Liver (tissue), 9 donors: ENCODE data around the gene C14orf132. TPM values are rescaled to one million over a fixed set of nuclear protein-coding genes. Genes with fewer than 3 reads are reported as not detected.

Experiments
- DNase-seq: peaks from one replicate; pipeline ENCODE4 v3.0.0-alpha.2; 2017; ENCODE audit warnings: low spot score
- H3K27ac ChIP-seq, 2 donors: one replicate each; pipeline ENCODE4 v1.7.0; 2013; ENCODE audit warnings: inconsistent platforms in 2 of 2, low read length in 2 of 2, control low read depth in 1 of 2, low read depth in 1 of 2, mild to moderate bottlenecking in 1 of 2
- H3K27me3 ChIP-seq, 4 donors: one replicate each; pipeline versions ENCODE4 v1.6.1 to v1.7.0; 2013; ENCODE audit warnings: low read length in 3 of 4, inconsistent platforms in 1 of 4, mild to moderate bottlenecking in 1 of 4, moderate library complexity in 1 of 4; ENCODE audit not compliant: control insufficient read depth in 4 of 4, insufficient read depth in 4 of 4
- H3K36me3 ChIP-seq, 4 donors: one replicate each; pipeline versions ENCODE4 v1.6.1 to v1.7.0; 2013; ENCODE audit warnings: low read length in 3 of 4, mild to moderate bottlenecking in 3 of 4, low read depth in 1 of 4, moderate library complexity in 1 of 4; ENCODE audit not compliant: control insufficient read depth in 4 of 4, insufficient read depth in 3 of 4
- H3K4me1 ChIP-seq, 4 donors: one replicate each; pipeline versions ENCODE4 v1.6.1 to v1.7.0; 2013; ENCODE audit warnings: low read length in 3 of 4, mild to moderate bottlenecking in 3 of 4, moderate library complexity in 1 of 4; ENCODE audit not compliant: control insufficient read depth in 4 of 4, insufficient read depth in 4 of 4
- H3K4me3 ChIP-seq, 3 donors: one replicate each; pipeline versions ENCODE4 v1.6.1 to v1.7.0; 2013; ENCODE audit warnings: low read length in 3 of 3, control low read depth in 1 of 3, low read depth in 1 of 3, mild to moderate bottlenecking in 1 of 3
- H3K9ac ChIP-seq, 2 donors: one replicate each; pipeline ENCODE4 v1.7.0; 2013; ENCODE audit warnings: low read length in 2 of 2, mild to moderate bottlenecking in 2 of 2, moderate library complexity in 2 of 2, control low read depth in 1 of 2, low read depth in 1 of 2
- H3K9me3 ChIP-seq, 4 donors: one replicate each; pipeline versions ENCODE4 v1.6.1 to v1.7.0; 2013; ENCODE audit warnings: low read length in 3 of 4; ENCODE audit not compliant: control insufficient read depth in 4 of 4
- EGR1 ChIP-seq, 2 donors: IDR thresholded peaks; 2 replicates each; pipeline ENCODE4 v1.6.1; 2016 to 2018; ENCODE audit warnings: antibody characterized with exemption in 2 of 2, low read depth in 2 of 2
- FOXA1 ChIP-seq: IDR thresholded peaks from 2 replicates; pipeline ENCODE4 v1.6.1; 2016; ENCODE audit warnings: antibody characterized with exemption
- FOXA2 ChIP-seq: IDR thresholded peaks from 2 replicates; pipeline ENCODE4 v1.6.1; 2016; ENCODE audit warnings: antibody characterized with exemption
- GABPA ChIP-seq, 2 donors: IDR thresholded peaks in 1 of 2; conservative IDR thresholded peaks in 1 of 2; 2 replicates each; pipeline ENCODE4 v1.6.1; 2016; ENCODE audit warnings: antibody characterized with exemption in 2 of 2, mild to moderate bottlenecking in 1 of 2, moderate library complexity in 1 of 2
- HNF4A ChIP-seq, 2 donors: conservative IDR thresholded peaks; 2 replicates each; pipeline ENCODE4 v1.6.1; 2016; ENCODE audit warnings: antibody characterized with exemption in 2 of 2, mild to moderate bottlenecking in 2 of 2
- HNF4G ChIP-seq: IDR thresholded peaks from 2 replicates; pipeline ENCODE4 v1.6.1; 2016; ENCODE audit warnings: antibody characterized with exemption
- JUND ChIP-seq, 2 donors: IDR thresholded peaks; 2 replicates each; pipeline ENCODE4 v1.6.1; 2016; ENCODE audit warnings: antibody characterized with exemption in 2 of 2
- NR2F2 ChIP-seq: IDR thresholded peaks from 2 replicates; pipeline ENCODE4 v1.6.1; 2016; ENCODE audit warnings: antibody characterized with exemption
- RAD21 ChIP-seq, 2 donors: IDR thresholded peaks; 2 replicates each; pipeline ENCODE4 v1.6.1; 2016; ENCODE audit warnings: antibody characterized with exemption in 2 of 2, mild to moderate bottlenecking in 2 of 2
- RXRA ChIP-seq, 2 donors: IDR thresholded peaks; 2 replicates each; pipeline ENCODE4 v1.6.1; 2017 to 2018; ENCODE audit warnings: antibody characterized with exemption in 2 of 2, mild to moderate bottlenecking in 1 of 2
- SP1 ChIP-seq: IDR thresholded peaks from 2 replicates; pipeline ENCODE4 v1.6.1; 2018; ENCODE audit warnings: antibody characterized with exemption, mild to moderate bottlenecking
- TAF1 ChIP-seq: conservative IDR thresholded peaks from 2 replicates; pipeline ENCODE4 v1.6.1; 2016; ENCODE audit warnings: antibody characterized with exemption, mild to moderate bottlenecking
- YY1 ChIP-seq: IDR thresholded peaks from 2 replicates; pipeline ENCODE4 v1.6.1; 2016; ENCODE audit warnings: antibody characterized with exemption, mild to moderate bottlenecking
- WGBS: extraction: QIAGEN DNeasy Blood & Tissue Kit; methylation state at CpG from one replicate; pipeline ENCODE4 v1.1.7; 2013; 5-methylcytosine and 5-hydroxymethylcytosine counted together
- polyA plus RNA-seq, 2 donors: library from polyadenylated mRNA; stranded (reverse) in 1 of 2; unstranded in 1 of 2; fragments of 200-250 nt in 1 of 2; fragments of >200 nt in 1 of 2; fragmentation: Nextera tagmentation in 1 of 2; extraction: Ambion mirVana in 1 of 2; gene quantifications; one replicate each; pipeline versions ENCODE4 v1.2.1 to v1.2.3, GENCODE V29; 2013 to 2015
- total RNA-seq, 2 donors: library from RNA; depleted of rRNA; stranded (reverse); fragments of >200 nt; gene quantifications; one replicate each; pipeline ENCODE4 v1.2.3, GENCODE V29; 2014
- TF ChIP-seq, protein P1 (sequence below): IDR thresholded peaks from 2 replicates; pipeline ENCODE4 v1.6.1; 2016; ENCODE audit warnings: antibody characterized with exemption
- TF ChIP-seq, protein P2 (sequence below): fragments of 150-350 bp; IDR thresholded peaks from 2 replicates; pipeline ENCODE4 v1.5.1; 2017; ENCODE audit warnings: improper control_type of control experiment, low read depth, low read length; ENCODE audit not compliant: missing input control
- TF ChIP-seq, protein P3 (sequence below): IDR thresholded peaks from 2 replicates; pipeline ENCODE4 v1.6.1; 2016; ENCODE audit warnings: antibody characterized with exemption, mild to moderate bottlenecking
- TF ChIP-seq, protein P4 (sequence below): IDR thresholded peaks from 2 replicates; pipeline ENCODE4 v1.6.1; 2016; ENCODE audit warnings: antibody characterized with exemption
- TF ChIP-seq, protein P5 (sequence below): IDR thresholded peaks from 2 replicates; pipeline ENCODE4 v1.6.1; 2016; ENCODE audit warnings: antibody characterized with exemption
- donor health status: healthy.
- donor health status: healthy.
- donor health status: healthy.
- donor health status: healthy.
- donor health status: healthy.

C14orf132 gene
- total and polyA plus RNA-seq, 4 donors, result 1.8 to 3.0 (median 2.1) TPM

DNA sequence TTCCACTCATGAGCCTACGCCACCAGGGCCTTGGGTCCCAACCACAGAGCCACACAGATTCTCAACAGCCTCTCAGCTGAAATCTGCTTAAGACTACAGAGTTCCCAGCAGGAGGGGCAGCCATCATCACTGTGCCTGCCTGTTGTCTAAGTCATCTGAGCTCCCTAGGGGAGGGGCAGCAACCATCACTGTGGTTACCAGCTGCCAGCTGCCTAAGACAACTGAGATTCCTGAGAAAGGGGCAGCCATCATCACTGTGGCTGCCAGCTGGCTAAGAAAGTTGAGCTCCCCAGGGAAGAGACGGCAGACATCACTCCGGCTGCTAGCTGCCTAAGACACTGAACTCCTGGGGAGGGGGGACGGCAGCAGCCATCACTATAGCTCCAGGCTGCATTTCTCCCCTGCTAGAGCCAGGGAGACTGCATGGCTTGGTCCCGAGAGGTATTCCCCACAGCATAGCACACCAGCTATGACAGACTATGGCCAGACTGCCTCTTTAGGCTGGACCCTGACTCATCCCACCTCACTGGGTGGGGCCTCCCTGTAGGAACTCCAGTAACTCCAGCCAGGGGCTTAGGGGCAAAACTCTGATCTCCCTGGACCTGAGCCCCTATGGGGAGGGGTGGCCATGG lies 37.2 kb upstream of the C14orf132 start:
- no peak overlapping the region for H3K4me3 ChIP-seq
- DNase-seq, result no peak
- no peak overlapping the region for H3K27ac ChIP-seq
- no peaks in the 10 kb centered on the region for H3K9me3 ChIP-seq
- TF ChIP-seq FOXA1 (no peak), SP1 (no peak), FOXA2 (no peak), RXRA (IDR thresholded peaks at IDR 0.05) (no peak)
- TF ChIP-seq, protein P1, sequence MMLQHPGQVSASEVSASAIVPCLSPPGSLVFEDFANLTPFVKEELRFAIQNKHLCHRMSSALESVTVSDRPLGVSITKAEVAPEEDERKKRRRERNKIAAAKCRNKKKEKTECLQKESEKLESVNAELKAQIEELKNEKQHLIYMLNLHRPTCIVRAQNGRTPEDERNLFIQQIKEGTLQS, result no peak
- TF ChIP-seq, protein P2, sequence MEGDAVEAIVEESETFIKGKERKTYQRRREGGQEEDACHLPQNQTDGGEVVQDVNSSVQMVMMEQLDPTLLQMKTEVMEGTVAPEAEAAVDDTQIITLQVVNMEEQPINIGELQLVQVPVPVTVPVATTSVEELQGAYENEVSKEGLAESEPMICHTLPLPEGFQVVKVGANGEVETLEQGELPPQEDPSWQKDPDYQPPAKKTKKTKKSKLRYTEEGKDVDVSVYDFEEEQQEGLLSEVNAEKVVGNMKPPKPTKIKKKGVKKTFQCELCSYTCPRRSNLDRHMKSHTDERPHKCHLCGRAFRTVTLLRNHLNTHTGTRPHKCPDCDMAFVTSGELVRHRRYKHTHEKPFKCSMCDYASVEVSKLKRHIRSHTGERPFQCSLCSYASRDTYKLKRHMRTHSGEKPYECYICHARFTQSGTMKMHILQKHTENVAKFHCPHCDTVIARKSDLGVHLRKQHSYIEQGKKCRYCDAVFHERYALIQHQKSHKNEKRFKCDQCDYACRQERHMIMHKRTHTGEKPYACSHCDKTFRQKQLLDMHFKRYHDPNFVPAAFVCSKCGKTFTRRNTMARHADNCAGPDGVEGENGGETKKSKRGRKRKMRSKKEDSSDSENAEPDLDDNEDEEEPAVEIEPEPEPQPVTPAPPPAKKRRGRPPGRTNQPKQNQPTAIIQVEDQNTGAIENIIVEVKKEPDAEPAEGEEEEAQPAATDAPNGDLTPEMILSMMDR, result no peak
- WGBS, result 87% methylated on average over 5 of the region's 5 CpGs
- no peaks in the 10 kb centered on the region for H3K27me3 ChIP-seq
- no peaks in the 10 kb centered on the region for H3K36me3 ChIP-seq
- no peaks in the 10 kb centered on the region for H3K4me1 ChIP-seq
- H3K9ac ChIP-seq, result no peak overlapping the region

DNA sequence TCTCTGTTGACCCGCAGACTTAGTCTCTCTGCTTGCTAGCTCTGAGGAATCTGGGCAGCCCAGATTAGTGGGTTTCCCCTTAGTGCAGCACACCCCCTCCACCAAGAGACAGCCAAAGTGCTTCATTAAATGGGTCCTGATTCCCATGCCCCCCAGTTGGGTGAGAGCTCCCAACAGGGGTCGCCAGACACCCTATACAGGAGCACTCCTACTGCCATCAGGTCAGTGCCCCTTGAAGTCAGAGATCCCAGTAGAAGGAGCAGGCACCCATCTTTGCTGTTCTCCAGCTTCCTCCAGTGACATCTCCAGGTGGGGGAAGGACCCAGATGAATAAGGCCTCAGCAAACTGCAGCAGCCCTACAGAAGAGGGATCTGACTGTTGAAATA lies 36.7 kb upstream of the C14orf132 start:
- DNase-seq, result no peak
- Histone ChIP-seq H3K27ac (no peak overlapping the region), H3K9me3 (no peaks in the 10 kb centered on the region), H3K9ac (no peak overlapping the region), H3K27me3 (no peaks in the 10 kb centered on the region), H3K36me3 (no peaks in the 10 kb centered on the region), H3K4me3 (no peak overlapping the region), H3K4me1 (no peaks in the 10 kb centered on the region)
- 77% methylated on average over 2 of the region's 2 CpGs for WGBS
- TF ChIP-seq, protein P1, result no peak
- TF ChIP-seq, protein P2, result no peak
- no peak for TF ChIP-seq RXRA (IDR thresholded peaks at IDR 0.05)
- no peak for TF ChIP-seq GABPA (IDR thresholded peaks at IDR 0.05 in 1 of 2, conservative IDR thresholded peaks at IDR 0.05 in 1 of 2)
- TF ChIP-seq JUND (IDR thresholded peaks at IDR 0.05), result no peak
- TF ChIP-seq FOXA1, result no peak
- TF ChIP-seq, protein P3, sequence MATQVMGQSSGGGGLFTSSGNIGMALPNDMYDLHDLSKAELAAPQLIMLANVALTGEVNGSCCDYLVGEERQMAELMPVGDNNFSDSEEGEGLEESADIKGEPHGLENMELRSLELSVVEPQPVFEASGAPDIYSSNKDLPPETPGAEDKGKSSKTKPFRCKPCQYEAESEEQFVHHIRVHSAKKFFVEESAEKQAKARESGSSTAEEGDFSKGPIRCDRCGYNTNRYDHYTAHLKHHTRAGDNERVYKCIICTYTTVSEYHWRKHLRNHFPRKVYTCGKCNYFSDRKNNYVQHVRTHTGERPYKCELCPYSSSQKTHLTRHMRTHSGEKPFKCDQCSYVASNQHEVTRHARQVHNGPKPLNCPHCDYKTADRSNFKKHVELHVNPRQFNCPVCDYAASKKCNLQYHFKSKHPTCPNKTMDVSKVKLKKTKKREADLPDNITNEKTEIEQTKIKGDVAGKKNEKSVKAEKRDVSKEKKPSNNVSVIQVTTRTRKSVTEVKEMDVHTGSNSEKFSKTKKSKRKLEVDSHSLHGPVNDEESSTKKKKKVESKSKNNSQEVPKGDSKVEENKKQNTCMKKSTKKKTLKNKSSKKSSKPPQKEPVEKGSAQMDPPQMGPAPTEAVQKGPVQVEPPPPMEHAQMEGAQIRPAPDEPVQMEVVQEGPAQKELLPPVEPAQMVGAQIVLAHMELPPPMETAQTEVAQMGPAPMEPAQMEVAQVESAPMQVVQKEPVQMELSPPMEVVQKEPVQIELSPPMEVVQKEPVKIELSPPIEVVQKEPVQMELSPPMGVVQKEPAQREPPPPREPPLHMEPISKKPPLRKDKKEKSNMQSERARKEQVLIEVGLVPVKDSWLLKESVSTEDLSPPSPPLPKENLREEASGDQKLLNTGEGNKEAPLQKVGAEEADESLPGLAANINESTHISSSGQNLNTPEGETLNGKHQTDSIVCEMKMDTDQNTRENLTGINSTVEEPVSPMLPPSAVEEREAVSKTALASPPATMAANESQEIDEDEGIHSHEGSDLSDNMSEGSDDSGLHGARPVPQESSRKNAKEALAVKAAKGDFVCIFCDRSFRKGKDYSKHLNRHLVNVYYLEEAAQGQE, result no peak
- no peak for TF ChIP-seq HNF4G
- TF ChIP-seq TAF1, result no peak
- TF ChIP-seq, protein P4, sequence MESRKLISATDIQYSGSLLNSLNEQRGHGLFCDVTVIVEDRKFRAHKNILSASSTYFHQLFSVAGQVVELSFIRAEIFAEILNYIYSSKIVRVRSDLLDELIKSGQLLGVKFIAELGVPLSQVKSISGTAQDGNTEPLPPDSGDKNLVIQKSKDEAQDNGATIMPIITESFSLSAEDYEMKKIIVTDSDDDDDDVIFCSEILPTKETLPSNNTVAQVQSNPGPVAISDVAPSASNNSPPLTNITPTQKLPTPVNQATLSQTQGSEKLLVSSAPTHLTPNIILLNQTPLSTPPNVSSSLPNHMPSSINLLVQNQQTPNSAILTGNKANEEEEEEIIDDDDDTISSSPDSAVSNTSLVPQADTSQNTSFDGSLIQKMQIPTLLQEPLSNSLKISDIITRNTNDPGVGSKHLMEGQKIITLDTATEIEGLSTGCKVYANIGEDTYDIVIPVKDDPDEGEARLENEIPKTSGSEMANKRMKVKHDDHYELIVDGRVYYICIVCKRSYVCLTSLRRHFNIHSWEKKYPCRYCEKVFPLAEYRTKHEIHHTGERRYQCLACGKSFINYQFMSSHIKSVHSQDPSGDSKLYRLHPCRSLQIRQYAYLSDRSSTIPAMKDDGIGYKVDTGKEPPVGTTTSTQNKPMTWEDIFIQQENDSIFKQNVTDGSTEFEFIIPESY, result no peak
- TF ChIP-seq NR2F2, result no peak
- TF ChIP-seq SP1, result no peak
- no peak for TF ChIP-seq YY1
- TF ChIP-seq, protein P5, sequence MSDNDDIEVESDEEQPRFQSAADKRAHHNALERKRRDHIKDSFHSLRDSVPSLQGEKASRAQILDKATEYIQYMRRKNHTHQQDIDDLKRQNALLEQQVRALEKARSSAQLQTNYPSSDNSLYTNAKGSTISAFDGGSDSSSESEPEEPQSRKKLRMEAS, result no peak
- no peak for TF ChIP-seq EGR1 (IDR thresholded peaks at IDR 0.05; ENCODE audit: low read depth in 2 of 2)
- no peak for TF ChIP-seq FOXA2
- no peak for TF ChIP-seq RAD21 (IDR thresholded peaks at IDR 0.05)
- TF ChIP-seq HNF4A (conservative IDR thresholded peaks at IDR 0.05), result no peak
